DMS153 treated with DMSO at 0.1 percent for 48 hours (cell line): ENCODE measurements around the gene OFD1.

Experiments
- DNase-seq: peaks from one replicate; lab custom pipeline; 2025; ENCODE audit not compliant: unreplicated experiment; lab: John Stamatoyannopoulos, UW

The OFD1 gene

GRCh38 chrX:13790206-13791131 is 55.9 kb downstream of the OFD1 start:
- DNase-seq = no peak

- no peak for DNase-seq
These were observed 56.6 kb downstream of the OFD1 start for GRCh38 chrX:13791145-13791544.

- no peak for DNase-seq
These were observed 57.0 kb downstream of the OFD1 start for GRCh38 chrX:13791559-13791958.

- DNase-seq = no peak
These were observed 59.3 kb downstream of the OFD1 start for GRCh38 chrX:13793897-13794296.

GRCh38 chrX:13794417-13794816 is 59.9 kb downstream of the OFD1 start:
- no peak for DNase-seq

GRCh38 chrX:13797512-13797911 is 63.0 kb downstream of the OFD1 start:
- no peak for DNase-seq

- no peak for DNase-seq
These were observed 63.6 kb downstream of the OFD1 start for GRCh38 chrX:13798184-13798583.

GRCh38 chrX:13803116-13803515 is 68.6 kb downstream of the OFD1 start:
- no peak for DNase-seq

GRCh38 chrX:13805241-13805640 is 70.7 kb downstream of the OFD1 start:
- DNase-seq = no peak

- no peak for DNase-seq
These were observed 73.7 kb downstream of the OFD1 start for GRCh38 chrX:13808293-13808692.

- no peak for DNase-seq
These were observed 74.3 kb downstream of the OFD1 start for GRCh38 chrX:13808865-13809264.

- no peak for DNase-seq
These were observed 81.1 kb downstream of the OFD1 start for GRCh38 chrX:13815664-13816063.

GRCh38 chrX:13816176-13816575 is 81.6 kb downstream of the OFD1 start:
- no peak for DNase-seq

GRCh38 chrX:13816643-13817627 is 82.4 kb downstream of the OFD1 start, which contains the start of gene GPM6B:
TSS of gene GPM6B (minus strand) at chrX:13817093. CDS start at chrX:13816904, 189 bp downstream.
- DNase-seq = no peak
